Activated naive CD8-positive, alpha-beta T cell treated with anti-CD3 and anti-CD28 coated beads, Interleukin-2, amount 10 ng/mL, durations not matched to agents 7 days and 5 days (primary cell): ENCODE measurements around the gene CPVL. TPM values are rescaled to one million over a fixed set of nuclear protein-coding genes. Genes with fewer than 3 reads are reported as not detected.

Source experiments
- ATAC-seq: fragments of 150-1000 bp; cut with Tn5 transposase; one replicate; pipeline ENCODE4 v1.10.0; 2021; ENCODE audit warnings: low read depth, moderate library complexity
- POLR2A ChIA-PET: fragments of 350-600 bp; sonication (Branson Sonifier 250); formaldehyde crosslinking; loops from one replicate; lab custom pipeline; 2021; ENCODE audit warnings: antibody characterized with exemption; lab: Charles Lee
- DNase-seq: peaks from one replicate; pipeline ENCODE4 v3.0.0; 2021
- H3K27ac Mint-ChIP-seq: one replicate; pipeline ENCODE4 v1.8.0; 2022; ENCODE audit warnings: mild to moderate bottlenecking, mixed read lengths
- H3K27me3 Mint-ChIP-seq: one replicate; pipeline ENCODE4 v1.8.0; 2022; ENCODE audit warnings: mild to moderate bottlenecking, moderate library complexity, mixed read lengths
- H3K36me3 Mint-ChIP-seq: one replicate; pipeline ENCODE4 v1.8.0; 2021; ENCODE audit warnings: mild to moderate bottlenecking, mixed read lengths
- H3K4me1 Mint-ChIP-seq: one replicate; pipeline ENCODE4 v1.8.0; 2021; ENCODE audit warnings: mixed read lengths
- H3K4me3 Mint-ChIP-seq: one replicate; pipeline ENCODE4 v1.8.0; 2022; ENCODE audit warnings: mild to moderate bottlenecking, moderate library complexity, mixed read lengths
- H3K9me3 Mint-ChIP-seq: one replicate; pipeline ENCODE4 v1.8.0; 2021; ENCODE audit warnings: mixed read lengths
- total RNA-seq, 2 experiments: library from RNA; stranded (reverse); gene quantifications; one replicate each; pipeline ENCODE4 v1.2.3, GENCODE V29; 2021

The CPVL gene
- total RNA-seq, 2 experiments from 2014 or later: 0.75 to 1.2 TPM

DNA sequence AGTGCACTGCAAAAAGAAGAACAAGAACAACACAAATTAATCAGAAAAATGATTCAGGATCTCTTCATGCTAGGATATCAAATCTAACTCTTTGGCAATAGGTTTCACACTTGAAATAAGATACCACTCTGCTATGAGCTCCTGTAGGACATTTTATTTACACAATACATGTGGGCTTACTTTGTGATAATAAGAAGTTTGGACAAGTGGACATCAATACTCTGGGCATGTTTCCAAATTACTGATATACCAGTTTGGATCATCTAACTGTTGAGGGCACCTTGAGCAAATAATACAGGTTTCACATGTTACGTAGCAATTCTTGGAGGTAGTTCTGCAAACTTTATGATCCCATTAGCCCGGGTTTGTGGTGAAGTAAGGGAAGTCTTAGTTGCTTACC lies 59.8 kb downstream of the CPVL start:
- no peaks in the 10 kb centered on the region for H3K9me3 Mint-ChIP-seq
- POLR2A ChIA-PET: no interaction called here
- no peaks in the 10 kb centered on the region for H3K36me3 Mint-ChIP-seq
- ATAC-seq: no peak
- no peak for DNase-seq
- no peak overlapping the region for H3K27ac Mint-ChIP-seq
- peaks cover 13% of the 10 kb centered on the region for H3K4me1 Mint-ChIP-seq
- peaks cover 13% of the 10 kb centered on the region for H3K27me3 Mint-ChIP-seq
- no peak overlapping the region for H3K4me3 Mint-ChIP-seq

DNA sequence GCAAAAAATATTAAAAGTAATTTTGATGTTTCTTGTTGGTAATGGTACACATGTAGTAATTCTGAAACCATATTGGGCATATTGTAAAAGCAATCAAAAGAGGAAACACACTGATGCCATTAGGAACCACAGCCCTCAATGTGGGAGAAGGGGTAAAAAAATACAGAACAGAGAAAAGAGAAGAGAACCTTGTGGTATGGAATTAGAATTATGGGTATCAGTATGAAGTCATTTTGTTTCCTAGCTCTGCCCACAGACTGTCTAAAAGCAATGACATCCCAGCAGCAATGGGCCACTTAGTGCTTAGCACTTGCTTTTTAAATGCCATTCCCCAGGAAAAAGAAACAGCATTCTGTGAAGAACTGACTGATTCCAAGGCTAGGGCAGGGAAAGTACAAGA lies 61.5 kb downstream of the CPVL start:
- POLR2A ChIA-PET: no interaction called here
- H3K27me3 Mint-ChIP-seq: peaks cover 13% of the 10 kb centered on the region
- no peaks in the 10 kb centered on the region for H3K36me3 Mint-ChIP-seq
- peaks cover 2% of the 10 kb centered on the region for H3K4me1 Mint-ChIP-seq
- no peak for DNase-seq
- no peaks in the 10 kb centered on the region for H3K9me3 Mint-ChIP-seq
- H3K27ac Mint-ChIP-seq: no peak overlapping the region
- ATAC-seq: no peak
- no peak overlapping the region for H3K4me3 Mint-ChIP-seq

DNA sequence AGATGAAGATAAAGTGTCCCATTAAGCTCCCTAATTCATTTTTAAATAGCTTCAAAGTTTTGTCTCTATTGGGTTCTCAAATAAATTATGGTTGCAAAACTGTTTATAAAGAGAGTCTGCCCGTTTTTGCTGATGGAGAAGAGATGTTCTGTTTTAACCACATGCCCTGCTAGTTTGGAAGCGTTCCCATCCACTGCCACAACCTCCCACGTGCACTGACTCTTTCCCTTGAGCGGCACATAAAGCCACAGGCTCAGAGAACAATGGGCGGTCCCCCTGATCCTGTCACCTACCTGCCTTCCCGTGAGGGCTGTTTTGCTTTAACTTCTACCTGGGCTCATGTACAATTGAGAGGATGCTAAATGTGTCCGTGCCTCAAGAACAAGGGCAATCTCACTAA lies 65.5 kb downstream of the CPVL start:
- Mint-ChIP-seq H3K27ac (no peak overlapping the region), H3K4me3 (no peak overlapping the region), H3K27me3 (peaks cover 15% of the 10 kb centered on the region), H3K9me3 (no peaks in the 10 kb centered on the region), H3K36me3 (no peaks in the 10 kb centered on the region), H3K4me1 (peaks cover 2% of the 10 kb centered on the region)
- ATAC-seq: no peak
- no peak for DNase-seq
- POLR2A ChIA-PET: no interaction called here

DNA sequence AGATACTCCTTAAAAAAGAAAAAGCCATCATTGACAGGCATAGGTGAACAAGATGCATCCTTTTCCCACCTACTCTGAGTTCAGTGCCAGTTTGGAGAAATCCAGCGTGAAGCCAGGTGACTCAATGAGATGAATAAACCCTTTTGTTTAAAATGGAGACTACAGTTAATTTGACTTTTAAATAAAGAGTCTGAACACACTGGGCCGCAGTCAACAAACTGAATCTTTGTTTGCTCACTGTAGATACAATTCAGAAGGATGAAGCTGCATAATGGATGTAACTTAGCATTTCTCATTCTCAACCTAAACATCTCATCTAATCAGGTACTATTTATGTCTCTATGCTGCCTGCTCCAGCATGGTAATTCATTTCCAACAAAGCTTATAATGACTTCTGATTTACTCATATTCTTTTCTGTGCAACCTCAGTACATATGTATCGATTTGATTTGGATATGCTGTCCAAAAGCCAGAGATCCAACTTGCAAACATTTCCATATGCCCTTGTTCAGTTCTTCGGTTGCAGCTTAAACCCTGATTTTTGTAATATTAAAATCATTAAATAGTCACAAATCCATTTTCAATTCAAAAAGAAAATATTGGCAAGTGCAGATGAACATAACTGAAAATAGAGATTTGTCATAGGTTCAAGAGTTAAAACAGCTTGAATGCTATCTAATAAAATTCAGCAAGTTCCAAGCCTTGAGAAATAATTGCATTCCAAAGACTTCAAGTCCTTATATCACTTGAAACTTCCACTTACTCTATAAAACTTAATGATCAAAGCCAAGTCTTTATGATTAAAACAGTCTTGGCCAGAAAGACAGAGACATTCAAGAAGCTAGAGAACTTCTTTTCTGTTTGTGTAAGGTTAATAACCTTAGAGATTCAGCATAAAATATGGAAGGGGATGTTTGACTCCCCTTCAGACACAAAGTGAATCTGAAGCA lies 67.8 kb downstream of the CPVL start:
- Mint-ChIP-seq H3K4me3 (no peak overlapping the region), H3K4me1 (no peaks in the 10 kb centered on the region), H3K36me3 (no peaks in the 10 kb centered on the region), H3K27me3 (peaks cover 15% of the 10 kb centered on the region), H3K9me3 (no peaks in the 10 kb centered on the region), H3K27ac (no peak overlapping the region)
- ATAC-seq (no peak), DNase-seq (no peak)
- POLR2A ChIA-PET: no interaction called here

DNA sequence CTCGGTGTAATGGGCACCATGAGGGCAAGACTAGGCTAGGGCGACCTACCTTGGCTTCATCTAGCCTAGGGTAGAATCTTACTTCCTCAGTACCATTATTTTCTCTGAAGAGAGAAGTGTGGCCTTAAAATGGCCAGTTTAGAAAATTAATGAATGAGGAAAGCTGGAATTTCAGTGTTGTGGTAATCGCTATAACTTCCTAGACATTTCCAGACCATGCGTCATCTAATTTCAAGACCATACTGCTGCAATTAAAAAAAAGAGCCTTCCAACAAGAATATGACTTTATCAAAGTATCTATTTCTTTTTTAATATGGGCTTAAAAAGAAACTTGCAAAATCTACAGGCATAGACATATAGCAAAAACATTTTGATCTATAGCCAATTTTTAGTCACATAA lies 68.5 kb downstream of the CPVL start:
- POLR2A ChIA-PET: no interaction called here
- Mint-ChIP-seq H3K27me3 (peaks cover 19% of the 10 kb centered on the region), H3K4me1 (no peaks in the 10 kb centered on the region), H3K36me3 (no peaks in the 10 kb centered on the region), H3K27ac (no peak overlapping the region), H3K4me3 (no peak overlapping the region), H3K9me3 (no peaks in the 10 kb centered on the region)
- ATAC-seq: no peak
- DNase-seq: no peak

DNA sequence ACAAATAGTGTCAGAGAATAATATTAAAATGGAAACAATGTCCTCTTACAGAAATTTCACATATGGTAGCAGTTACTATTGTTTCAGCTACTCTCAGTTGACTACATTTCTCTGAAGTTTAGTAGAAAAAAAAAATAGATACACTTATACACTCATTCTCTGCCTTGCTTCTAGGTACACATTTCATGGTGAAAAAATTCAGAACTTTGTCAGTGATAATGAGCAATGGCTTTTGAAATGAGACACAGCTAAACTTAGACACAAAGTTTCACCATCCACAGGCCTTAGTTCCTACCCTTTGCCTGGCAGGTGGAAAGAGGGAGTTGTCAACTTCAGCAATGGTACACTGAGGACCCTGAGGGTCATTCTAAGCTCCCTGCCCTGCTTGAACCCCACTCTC lies 69.2 kb downstream of the CPVL start:
- POLR2A ChIA-PET: no interaction called here
- Mint-ChIP-seq H3K27ac (no peak overlapping the region), H3K4me3 (no peak overlapping the region), H3K36me3 (no peaks in the 10 kb centered on the region), H3K27me3 (peaks cover 17% of the 10 kb centered on the region), H3K4me1 (no peaks in the 10 kb centered on the region), H3K9me3 (no peaks in the 10 kb centered on the region)
- no peak for ATAC-seq
- DNase-seq: no peak

DNA sequence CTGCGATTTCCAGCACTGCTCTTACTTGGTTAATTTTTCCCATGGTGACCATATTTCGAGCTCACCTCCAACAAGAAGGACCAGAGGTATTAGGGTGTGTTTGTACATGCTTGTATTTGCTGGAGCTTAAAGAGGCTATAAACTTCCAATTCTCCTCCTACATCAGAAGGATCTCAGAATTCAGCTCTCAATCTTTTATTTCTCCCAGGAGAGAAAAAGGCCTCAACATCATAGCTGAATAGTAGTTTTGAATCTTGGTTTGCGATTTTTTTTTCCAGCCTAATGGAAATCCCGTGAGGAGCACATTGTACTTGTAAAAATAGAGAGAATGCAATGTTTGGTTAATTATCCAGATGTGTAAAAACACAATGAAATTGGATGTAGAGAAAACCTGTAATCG lies 69.7 kb downstream of the CPVL start:
- Mint-ChIP-seq H3K36me3 (no peaks in the 10 kb centered on the region), H3K27ac (no peak overlapping the region), H3K9me3 (no peaks in the 10 kb centered on the region), H3K4me1 (no peaks in the 10 kb centered on the region), H3K4me3 (no peak overlapping the region), H3K27me3 (peaks cover 17% of the 10 kb centered on the region)
- ATAC-seq: no peak
- DNase-seq: no peak
- POLR2A ChIA-PET: no interaction called here

DNA sequence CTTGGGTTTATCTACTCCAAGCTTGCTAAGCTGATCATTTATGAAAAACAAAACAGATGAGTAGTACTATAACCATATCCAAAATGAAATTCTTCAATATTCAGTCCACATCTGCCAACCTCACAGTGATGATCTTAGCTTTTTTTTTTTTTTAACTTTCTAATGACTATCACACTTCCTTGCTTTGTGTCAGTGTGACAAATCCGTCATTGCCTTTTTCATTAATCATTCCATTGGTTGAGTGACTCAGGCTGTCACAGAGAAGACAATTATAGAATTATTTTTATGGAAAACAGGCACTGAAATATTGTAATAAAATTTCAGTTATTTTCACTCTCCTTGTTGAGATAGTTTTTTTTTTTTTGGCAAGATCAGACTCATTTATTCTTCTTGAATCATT lies 70.7 kb downstream of the CPVL start:
- DNase-seq (no peak), ATAC-seq (no peak)
- peaks cover 17% of the 10 kb centered on the region for H3K27me3 Mint-ChIP-seq
- POLR2A ChIA-PET: no interaction called here
- H3K36me3 Mint-ChIP-seq: no peaks in the 10 kb centered on the region
- no peak overlapping the region for H3K27ac Mint-ChIP-seq
- no peaks in the 10 kb centered on the region for H3K4me1 Mint-ChIP-seq
- H3K9me3 Mint-ChIP-seq: no peaks in the 10 kb centered on the region
- no peak overlapping the region for H3K4me3 Mint-ChIP-seq

DNA sequence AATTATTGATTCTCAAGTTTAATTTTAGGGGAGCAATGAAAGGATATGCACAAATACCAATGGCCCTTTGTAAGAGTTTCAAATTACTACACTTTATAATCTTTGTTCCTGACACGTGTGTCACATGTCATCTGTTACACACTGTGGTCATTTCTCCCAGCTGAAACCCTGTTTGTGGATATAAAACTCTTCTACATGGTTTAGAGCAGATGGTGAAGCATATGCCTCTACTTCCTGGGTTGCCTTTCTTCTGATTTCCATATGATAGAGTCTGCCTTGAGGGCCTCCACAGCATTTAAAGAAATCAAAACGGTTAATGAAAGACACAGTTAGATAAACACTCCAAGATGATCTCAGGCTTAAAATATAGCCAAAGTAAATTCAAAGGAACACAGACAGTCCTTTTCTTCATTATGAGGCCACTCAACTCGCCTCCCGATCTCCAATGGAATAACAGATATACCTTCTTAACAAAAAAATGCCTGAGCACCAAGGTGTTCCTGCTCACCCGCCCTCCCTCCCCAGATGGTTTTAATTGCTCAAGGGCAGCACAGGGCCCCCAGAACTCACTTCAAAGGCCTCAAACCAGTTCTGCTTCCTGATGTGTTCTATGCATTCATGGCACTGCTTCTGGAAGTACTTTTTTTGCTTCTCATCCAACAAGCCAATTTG lies 75.0 kb downstream of the CPVL start:
- Mint-ChIP-seq H3K4me1 (no peaks in the 10 kb centered on the region), H3K4me3 (no peak overlapping the region), H3K9me3 (no peaks in the 10 kb centered on the region)

DNA sequence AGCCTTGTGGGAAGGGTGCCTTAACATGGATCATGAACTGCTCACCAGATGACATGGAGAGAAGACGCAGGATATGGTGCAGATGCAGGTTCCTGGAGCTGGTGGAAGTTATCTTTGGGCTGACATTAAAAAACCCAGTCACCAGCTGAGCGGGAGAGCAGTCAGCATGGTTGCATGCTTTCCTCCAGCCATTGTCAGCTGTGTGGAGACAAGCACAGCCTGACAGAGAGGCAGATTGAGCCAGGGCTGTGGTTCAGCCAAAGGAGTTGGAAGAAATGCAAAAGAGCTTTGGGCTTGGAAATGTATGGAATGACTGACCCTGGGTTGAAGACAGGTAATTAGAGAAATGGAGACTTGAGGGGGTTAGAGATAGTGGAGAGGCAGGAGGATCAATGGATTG lies 79.7 kb downstream of the CPVL start:
- Mint-ChIP-seq H3K27ac (no peak overlapping the region), H3K36me3 (no peaks in the 10 kb centered on the region), H3K4me3 (no peak overlapping the region), H3K27me3 (no peaks in the 10 kb centered on the region), H3K4me1 (no peaks in the 10 kb centered on the region), H3K9me3 (no peaks in the 10 kb centered on the region)
- POLR2A ChIA-PET: no interaction called here
- no peak for ATAC-seq
- no peak for DNase-seq

More for the DNA sequence above, 75.0 kb downstream of the CPVL start:
- H3K27ac Mint-ChIP-seq: no peak overlapping the region
- no peaks in the 10 kb centered on the region for H3K36me3 Mint-ChIP-seq
- no peak for ATAC-seq
- peaks cover 17% of the 10 kb centered on the region for H3K27me3 Mint-ChIP-seq
- POLR2A ChIA-PET: no interaction called here
- DNase-seq: no peak

DNA sequence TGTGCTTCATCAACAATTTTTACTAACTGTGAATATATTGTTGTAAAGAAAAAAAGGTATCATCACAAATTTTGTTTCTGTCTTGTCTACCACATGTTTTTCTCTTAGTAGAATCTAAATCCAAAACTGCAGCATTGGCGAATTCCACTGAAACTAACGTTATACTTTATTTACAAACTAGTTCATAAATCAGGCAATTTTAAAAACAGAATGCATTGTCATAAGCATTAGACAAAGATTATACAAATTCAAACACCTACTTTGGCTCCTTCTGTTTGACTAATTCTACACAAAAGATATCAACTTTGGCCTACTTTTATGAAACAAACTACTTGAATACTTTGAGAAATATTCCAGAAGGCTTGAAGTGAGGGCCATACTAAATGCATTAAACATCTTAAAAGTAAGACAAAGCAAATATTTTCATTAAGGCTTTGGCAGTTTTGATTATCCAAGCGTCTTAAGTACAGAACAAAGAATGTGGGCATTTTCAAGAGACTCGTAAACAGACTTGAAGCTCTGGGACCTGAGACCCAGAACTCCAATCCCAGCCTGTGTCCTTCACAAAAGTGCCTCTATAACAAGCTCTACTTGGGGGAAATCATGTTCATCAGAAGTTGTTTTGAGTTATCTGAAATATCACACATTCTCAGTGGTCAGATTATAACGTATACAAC lies 81.0 kb downstream of the CPVL start:
- ATAC-seq: no peak
- H3K4me1 Mint-ChIP-seq: no peaks in the 10 kb centered on the region
- DNase-seq: no peak
- POLR2A ChIA-PET: no interaction called here
- H3K36me3 Mint-ChIP-seq: no peaks in the 10 kb centered on the region
- H3K27me3 Mint-ChIP-seq: no peaks in the 10 kb centered on the region
- H3K9me3 Mint-ChIP-seq: no peaks in the 10 kb centered on the region
- no peak overlapping the region for H3K27ac Mint-ChIP-seq
- no peak overlapping the region for H3K4me3 Mint-ChIP-seq

DNA sequence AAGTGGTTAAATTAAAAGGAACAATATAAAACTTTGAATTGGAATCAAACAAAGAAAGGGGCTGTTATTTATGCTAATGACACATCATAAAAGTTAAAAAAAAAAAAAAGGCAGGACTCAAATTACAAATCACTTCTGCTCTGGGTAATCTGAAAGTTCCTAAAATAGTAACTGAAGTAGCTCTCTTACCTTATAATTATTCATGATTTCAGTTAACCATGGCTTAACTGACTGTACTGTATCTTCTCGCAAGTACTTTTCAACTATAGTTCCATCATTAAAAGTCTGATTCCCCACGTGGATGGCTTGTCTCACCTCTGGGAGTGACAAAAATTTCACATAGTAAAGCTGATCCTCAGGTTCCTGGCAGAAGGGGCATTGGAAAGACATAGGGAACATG lies 82.5 kb downstream of the CPVL start:
- Mint-ChIP-seq H3K27ac (no peak overlapping the region), H3K4me3 (no peak overlapping the region), H3K27me3 (peaks cover 6% of the 10 kb centered on the region), H3K9me3 (peaks cover 3% of the 10 kb centered on the region), H3K36me3 (no peaks in the 10 kb centered on the region), H3K4me1 (no peaks in the 10 kb centered on the region)
- ATAC-seq (no peak), DNase-seq (no peak)
- POLR2A ChIA-PET: no interaction called here

DNA sequence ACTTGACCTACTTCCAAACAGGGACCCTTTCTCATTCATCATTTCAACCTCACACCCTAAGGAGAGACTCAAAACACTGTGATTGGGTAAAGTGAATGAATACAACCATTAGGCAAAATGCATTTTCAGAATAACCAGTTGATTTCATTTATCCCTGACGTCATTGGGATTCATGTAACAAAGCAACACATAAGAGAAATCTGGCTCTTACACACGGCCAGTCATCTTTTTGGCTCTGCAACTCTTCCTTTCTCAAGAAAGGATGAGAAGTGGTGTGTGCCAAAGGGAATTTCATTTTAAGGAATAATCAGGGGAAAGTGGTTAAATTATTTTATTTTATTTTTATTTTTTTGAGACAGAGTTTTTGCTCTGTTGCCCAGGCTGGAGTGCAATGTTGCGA lies 83.1 kb downstream of the CPVL start:
- POLR2A ChIA-PET: no interaction called here
- DNase-seq (no peak), ATAC-seq (no peak)
- no peak overlapping the region for H3K27ac Mint-ChIP-seq
- H3K9me3 Mint-ChIP-seq: peaks cover 4% of the 10 kb centered on the region
- H3K4me1 Mint-ChIP-seq: no peaks in the 10 kb centered on the region
- no peak overlapping the region for H3K4me3 Mint-ChIP-seq
- H3K36me3 Mint-ChIP-seq: no peaks in the 10 kb centered on the region
- peaks cover 6% of the 10 kb centered on the region for H3K27me3 Mint-ChIP-seq
